Upper lobe of right lung (tissue), 1 donor: ENCODE results near the gene PARD3B. TPM values are rescaled to one million over a fixed set of nuclear protein-coding genes. Genes with fewer than 3 reads are reported as not detected.

Source experiments
- ATAC-seq: fragments of 200-7000 bp; cut with Tn5 transposase; one replicate; pipeline ENCODE4 v1.9.1; 2020; ENCODE audit warnings: mild to moderate bottlenecking, moderate library complexity
- DNase-seq: peaks from one replicate; pipeline ENCODE4 v3.0.0-alpha.2; 2020
- H3K27ac ChIP-seq: fragments of 200-600 bp; one replicate; pipeline ENCODE4 v1.8.0; 2022
- H3K27me3 ChIP-seq: fragments of 200-600 bp; one replicate; pipeline ENCODE4 v1.8.0; 2022; ENCODE audit warnings: mild to moderate bottlenecking
- H3K36me3 ChIP-seq: fragments of 200-600 bp; one replicate; pipeline ENCODE4 v1.8.0; 2022
- H3K4me1 ChIP-seq: fragments of 200-600 bp; one replicate; pipeline ENCODE4 v1.8.0; 2022
- H3K4me3 ChIP-seq: fragments of 200-600 bp; one replicate; pipeline ENCODE4 v1.8.0; 2022; ENCODE audit warnings: mild to moderate bottlenecking
- H3K9me3 ChIP-seq: fragments of 200-600 bp; one replicate; pipeline ENCODE4 v1.8.0; 2022
- CTCF ChIP-seq: fragments of 200-600 bp; IDR thresholded peaks from one replicate; pipeline ENCODE4 v1.8.0; 2022; ENCODE audit warnings: antibody characterized with exemption
- intact Hi-C: fragments of 100-400 bp; cut with DNase I; formaldehyde crosslinking; loops from one replicate; pipeline ENCODE4 v1.11.0; 2022
- total RNA-seq: library from RNA; stranded (reverse); fragmentation: NEBNext Ultra II Directional; extraction: Animal tissue kit (Norgen Biotek cat#: 25700); gene quantifications from one replicate; pipeline ENCODE4 v1.2.1, GENCODE V29; 2021
- donor health status: DM: no; HTN: yes; CAD: no; lungs with severe emphysema.

Gene PARD3B
- total RNA-seq, 1 donor from 2014 or later, result 32.5 TPM

- H3K27me3 ChIP-seq, result no peaks in the 10 kb centered on the region
- ATAC-seq (no peak), DNase-seq (no peak)
- TF ChIP-seq CTCF, result no peak
- no peak overlapping the region for H3K4me3 ChIP-seq
- intact Hi-C loops, result no loop called here
- no peaks in the 10 kb centered on the region for H3K36me3 ChIP-seq
- no peaks in the 10 kb centered on the region for H3K4me1 ChIP-seq
- no peak overlapping the region for H3K27ac ChIP-seq
- H3K9me3 ChIP-seq, result no peaks in the 10 kb centered on the region
Observed at GRCh38 chr2:204533629-204534370, 11.5 kb upstream of the PARD3B start.

GRCh38 chr2:204535356-204535755 is 9.9 kb upstream of the PARD3B start:
- intact Hi-C loops, result no loop called here
- no peak overlapping the region for H3K27ac ChIP-seq
- H3K4me3 ChIP-seq, result no peak overlapping the region
- no peaks in the 10 kb centered on the region for H3K36me3 ChIP-seq
- TF ChIP-seq CTCF, result no peak
- DNase-seq (no peak), ATAC-seq (no peak)
- no peaks in the 10 kb centered on the region for H3K27me3 ChIP-seq
- H3K4me1 ChIP-seq, result no peaks in the 10 kb centered on the region
- no peaks in the 10 kb centered on the region for H3K9me3 ChIP-seq

GRCh38 chr2:204535764-204536163 is 9.5 kb upstream of the PARD3B start:
- Histone ChIP-seq H3K9me3 (no peaks in the 10 kb centered on the region), H3K4me3 (no peak overlapping the region), H3K27me3 (no peaks in the 10 kb centered on the region), H3K27ac (no peak overlapping the region), H3K4me1 (no peaks in the 10 kb centered on the region), H3K36me3 (no peaks in the 10 kb centered on the region)
- intact Hi-C loops, result no loop called here
- no peak for TF ChIP-seq CTCF
- DNase-seq (no peak), ATAC-seq (no peak)

- no peak overlapping the region for H3K4me3 ChIP-seq
- DNase-seq, result no peak
- H3K36me3 ChIP-seq, result no peaks in the 10 kb centered on the region
- H3K9me3 ChIP-seq, result no peaks in the 10 kb centered on the region
- no peak for TF ChIP-seq CTCF
- intact Hi-C loops, result no loop called here
- no peaks in the 10 kb centered on the region for H3K27me3 ChIP-seq
- no peak for ATAC-seq
- no peak overlapping the region for H3K27ac ChIP-seq
- H3K4me1 ChIP-seq, result no peaks in the 10 kb centered on the region
Observed at GRCh38 chr2:204538182-204539018, 6.9 kb upstream of the PARD3B start.

GRCh38 chr2:204539019-204539385 is 6.3 kb upstream of the PARD3B start:
- no peaks in the 10 kb centered on the region for H3K36me3 ChIP-seq
- no peak overlapping the region for H3K27ac ChIP-seq
- H3K27me3 ChIP-seq, result no peaks in the 10 kb centered on the region
- no peak for ATAC-seq
- intact Hi-C loops, result no loop called here
- no peak for DNase-seq
- H3K4me3 ChIP-seq, result no peak overlapping the region
- no peak for TF ChIP-seq CTCF
- no peaks in the 10 kb centered on the region for H3K4me1 ChIP-seq
- H3K9me3 ChIP-seq, result no peaks in the 10 kb centered on the region
